GOT3 (cell line): Measurements from ENCODE around the gene ANKRD24.
"Not testable (repeated sequence)": the region's sequence is repeated elsewhere in the genome, so short reads cannot be mapped to it uniquely, and the experiment has no call there.

Experiments used
- DNase-seq: peaks from one replicate; lab custom pipeline; 2025; ENCODE audit warnings: mixed read lengths; lab: John Stamatoyannopoulos, UW

Gene ANKRD24

DNA sequence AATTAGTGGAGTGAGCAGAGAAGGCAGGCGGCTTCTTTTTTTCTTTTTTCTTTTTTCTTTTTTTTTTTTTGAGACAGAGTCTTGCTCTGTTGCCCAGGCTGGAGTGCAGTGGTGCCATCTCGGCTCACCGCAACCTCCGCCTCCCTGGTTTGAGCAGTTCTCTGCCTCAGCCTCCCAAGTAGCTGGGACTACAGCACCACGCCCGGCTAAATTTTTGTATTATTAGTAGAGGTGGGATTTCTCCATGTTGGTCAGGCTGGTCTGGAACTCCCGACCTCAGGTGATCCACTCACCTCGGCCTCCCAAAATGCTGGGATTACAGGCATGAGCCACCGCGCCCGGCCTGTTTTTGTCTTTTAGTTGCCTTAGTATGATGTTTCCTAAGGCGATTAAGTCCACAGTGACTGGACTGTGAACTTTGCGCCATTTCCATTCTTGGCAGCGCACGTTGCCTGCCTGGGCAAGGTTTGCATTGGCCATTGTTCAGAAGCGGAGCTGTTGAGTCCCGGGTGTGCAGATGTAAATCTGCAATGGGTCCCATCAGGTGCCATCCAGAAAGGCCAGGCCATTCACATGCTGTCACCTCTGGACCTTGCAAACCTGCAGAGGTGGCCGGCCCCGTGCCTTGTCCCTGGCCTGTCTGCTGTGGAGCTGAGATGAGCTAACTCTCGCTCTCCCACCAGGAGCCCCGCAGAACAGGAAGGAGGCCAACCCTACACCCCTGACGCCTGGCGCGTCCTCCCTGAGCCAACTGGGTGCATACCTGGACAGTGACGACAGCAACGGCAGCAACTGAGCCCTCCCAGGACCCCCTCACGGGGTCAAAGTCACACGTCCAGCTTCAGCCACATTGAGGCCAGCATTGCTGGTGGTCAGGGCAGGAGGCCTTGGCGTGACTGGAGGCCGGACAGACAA lies 85.7 kb downstream of the ANKRD24 start:
- no peak for DNase-seq

DNA sequence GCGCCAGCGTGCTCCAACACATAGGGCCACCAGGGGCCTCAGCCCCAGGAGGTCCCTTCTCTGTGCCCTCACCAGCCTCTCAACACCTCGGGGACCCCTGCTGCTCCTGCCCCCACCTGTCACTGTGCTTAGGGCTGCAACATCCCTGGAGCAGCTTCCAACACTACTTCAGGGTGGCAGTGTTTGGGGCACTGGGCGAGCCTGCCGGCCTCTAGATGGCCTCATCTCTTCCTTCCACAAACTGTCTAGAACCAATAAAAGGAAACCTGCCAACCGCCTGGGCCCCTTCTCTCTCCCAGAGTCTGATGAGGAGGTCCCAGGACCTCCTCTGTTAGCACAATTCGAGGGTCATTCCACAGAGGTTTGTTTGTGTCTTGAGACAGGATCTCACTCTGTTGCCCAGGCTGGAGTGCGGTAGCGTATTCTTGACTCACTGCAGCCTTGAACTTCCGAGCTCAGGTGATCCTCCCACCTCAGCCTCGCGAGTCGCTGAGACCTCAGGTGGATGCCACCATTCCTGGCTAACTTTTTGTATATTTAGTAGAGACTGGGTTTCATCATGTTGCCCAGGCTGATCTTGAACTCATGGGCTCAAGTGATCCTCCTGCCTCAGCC lies 86.4 kb downstream of the ANKRD24 start:
- DNase-seq, result no peak

GRCh38 chr19:4272894-4273293 lies 90.4 kb downstream of the ANKRD24 start:
- DNase-seq, result no peak

GRCh38 chr19:4274321-4274686 lies 91.8 kb downstream of the ANKRD24 start:
- not testable (repeated sequence) for DNase-seq
